ENCODE data around the gene ATOH1. TPM values are rescaled to one million over a fixed set of nuclear protein-coding genes. Genes with fewer than 3 reads are reported as not detected.

ATOH1 gene
- total RNA-seq (2021) (0.60 to 0.62 TPM (median 0.61 TPM) in 3 replicates), Bru-seq, nascent RNA (percentile 45 among the genes with signal in this experiment)
- long read RNA-seq, experiment 1, partial matches to known transcripts, result 0 of 2 reads
- long read RNA-seq, experiment 1, other reads (novel, unspliced or antisense), result 0 of 2 reads
- long read RNA-seq, experiment 2, result 0 reads
- long read RNA-seq, experiment 3, result 0 reads

GRCh38 chr4:93828332-93828994, at the start of gene ATOH1:
ATOH1 (plus strand) TSS chr4:93828753; CDS start chr4:93828927, 174 bp downstream.
- POLR2A ChIA-PET, result interaction anchor here (0.7 kb wide), 1 partner anchor 39 kb away, joined by 3 read pairs; no protein-coding TSS in a partner anchor
- Mint-ChIP-seq H3K4me3 (peak within 1 kb of the TSS; percentile 79), H3K9me3 (no peaks in the 10 kb centered on the region), H3K27ac (peak within 1 kb of the TSS; percentile 90), H3K36me3 (no peaks in the 10 kb centered on the region), H3K4me1 (peaks cover 49% of the 10 kb centered on the region), H3K27me3 (ENCODE audit: low read depth) (peaks cover 90% of the 10 kb centered on the region)
- CTCF ChIA-PET, result interaction anchor here (1.0 to 2.3 kb wide), 4 partner anchors 14 to 298 kb away, joined by 3 to 9 read pairs (median 4); no protein-coding TSS in a partner anchor
- peak; percentile 71 for ATAC-seq
- peak; percentile 89 for DNase-seq (ENCODE audit: low spot score)
- TF ChIP-seq ZNF232 (CRISPR knock-in tag; IDR thresholded peaks at IDR 0.05), result no peak
- TF ChIP-seq, protein P1, sequence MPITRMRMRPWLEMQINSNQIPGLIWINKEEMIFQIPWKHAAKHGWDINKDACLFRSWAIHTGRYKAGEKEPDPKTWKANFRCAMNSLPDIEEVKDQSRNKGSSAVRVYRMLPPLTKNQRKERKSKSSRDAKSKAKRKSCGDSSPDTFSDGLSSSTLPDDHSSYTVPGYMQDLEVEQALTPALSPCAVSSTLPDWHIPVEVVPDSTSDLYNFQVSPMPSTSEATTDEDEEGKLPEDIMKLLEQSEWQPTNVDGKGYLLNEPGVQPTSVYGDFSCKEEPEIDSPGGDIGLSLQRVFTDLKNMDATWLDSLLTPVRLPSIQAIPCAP (CRISPR knock-in tag; IDR thresholded peaks at IDR 0.05), result no peak
- TF ChIP-seq, protein P2, sequence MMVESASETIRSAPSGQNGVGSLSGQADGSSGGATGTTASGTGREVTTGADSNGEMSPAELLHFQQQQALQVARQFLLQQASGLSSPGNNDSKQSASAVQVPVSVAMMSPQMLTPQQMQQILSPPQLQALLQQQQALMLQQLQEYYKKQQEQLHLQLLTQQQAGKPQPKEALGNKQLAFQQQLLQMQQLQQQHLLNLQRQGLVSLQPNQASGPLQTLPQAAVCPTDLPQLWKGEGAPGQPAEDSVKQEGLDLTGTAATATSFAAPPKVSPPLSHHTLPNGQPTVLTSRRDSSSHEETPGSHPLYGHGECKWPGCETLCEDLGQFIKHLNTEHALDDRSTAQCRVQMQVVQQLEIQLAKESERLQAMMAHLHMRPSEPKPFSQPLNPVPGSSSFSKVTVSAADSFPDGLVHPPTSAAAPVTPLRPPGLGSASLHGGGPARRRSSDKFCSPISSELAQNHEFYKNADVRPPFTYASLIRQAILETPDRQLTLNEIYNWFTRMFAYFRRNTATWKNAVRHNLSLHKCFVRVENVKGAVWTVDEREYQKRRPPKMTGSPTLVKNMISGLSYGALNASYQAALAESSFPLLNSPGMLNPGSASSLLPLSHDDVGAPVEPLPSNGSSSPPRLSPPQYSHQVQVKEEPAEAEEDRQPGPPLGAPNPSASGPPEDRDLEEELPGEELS (CRISPR knock-in tag; IDR thresholded peaks at IDR 0.05), result peak; percentile 61; the same call in 1 of the 2 replicates
- TF ChIP-seq FOXP1 (CRISPR knock-in tag; IDR thresholded peaks at IDR 0.05; ENCODE audit: borderline replicate concordance), result no peak
- TF ChIP-seq KAT7 (CRISPR knock-in tag; IDR thresholded peaks at IDR 0.05; ENCODE audit: borderline replicate concordance), result no peak
- no peak for TF ChIP-seq ZNF671 (CRISPR knock-in tag; IDR thresholded peaks at IDR 0.05)
- TF ChIP-seq ETV6 (CRISPR knock-in tag; IDR thresholded peaks at IDR 0.05), result no peak; the same call in 1 of the 2 replicates
- TF ChIP-seq, protein P3, sequence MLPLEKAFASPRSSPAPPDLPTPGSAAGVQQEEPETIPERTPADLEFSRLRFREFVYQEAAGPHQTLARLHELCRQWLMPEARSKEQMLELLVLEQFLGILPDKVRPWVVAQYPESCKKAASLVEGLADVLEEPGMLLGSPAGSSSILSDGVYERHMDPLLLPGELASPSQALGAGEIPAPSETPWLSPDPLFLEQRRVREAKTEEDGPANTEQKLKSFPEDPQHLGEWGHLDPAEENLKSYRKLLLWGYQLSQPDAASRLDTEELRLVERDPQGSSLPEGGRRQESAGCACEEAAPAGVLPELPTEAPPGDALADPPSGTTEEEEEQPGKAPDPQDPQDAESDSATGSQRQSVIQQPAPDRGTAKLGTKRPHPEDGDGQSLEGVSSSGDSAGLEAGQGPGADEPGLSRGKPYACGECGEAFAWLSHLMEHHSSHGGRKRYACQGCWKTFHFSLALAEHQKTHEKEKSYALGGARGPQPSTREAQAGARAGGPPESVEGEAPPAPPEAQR (CRISPR knock-in tag; IDR thresholded peaks at IDR 0.05), result no peak
- TF ChIP-seq CBFB (CRISPR knock-in tag; IDR thresholded peaks at IDR 0.05; ENCODE audit: low read depth), result no peak
- no peak for TF ChIP-seq ZNF317 (CRISPR knock-in tag; IDR thresholded peaks at IDR 0.05; ENCODE audit: borderline replicate concordance, low read depth)
- TF ChIP-seq IRF2 (CRISPR knock-in tag; IDR thresholded peaks at IDR 0.05; ENCODE audit: borderline replicate concordance, low read depth), result no peak
- TF ChIP-seq TEAD4 (CRISPR knock-in tag; IDR thresholded peaks at IDR 0.05), result no peak
- no peak for TF ChIP-seq MLX (CRISPR knock-in tag; IDR thresholded peaks at IDR 0.05)
- no peak for TF ChIP-seq SMAD4 (CRISPR knock-in tag; IDR thresholded peaks at IDR 0.05)
- no peak for TF ChIP-seq USF2 (CRISPR knock-in tag; IDR thresholded peaks at IDR 0.05)
- no peak for TF ChIP-seq ATF3 (CRISPR knock-in tag; conservative IDR thresholded peaks at IDR 0.05)
- TF ChIP-seq OVOL2 (CRISPR knock-in tag; IDR thresholded peaks at IDR 0.05; ENCODE audit: borderline replicate concordance), result no peak
- TF ChIP-seq, protein P4, sequence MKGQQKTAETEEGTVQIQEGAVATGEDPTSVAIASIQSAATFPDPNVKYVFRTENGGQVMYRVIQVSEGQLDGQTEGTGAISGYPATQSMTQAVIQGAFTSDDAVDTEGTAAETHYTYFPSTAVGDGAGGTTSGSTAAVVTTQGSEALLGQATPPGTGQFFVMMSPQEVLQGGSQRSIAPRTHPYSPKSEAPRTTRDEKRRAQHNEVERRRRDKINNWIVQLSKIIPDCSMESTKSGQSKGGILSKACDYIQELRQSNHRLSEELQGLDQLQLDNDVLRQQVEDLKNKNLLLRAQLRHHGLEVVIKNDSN (CRISPR knock-in tag; IDR thresholded peaks at IDR 0.05), result 0 out of 2 replicates have a peak, but pooled peaks have one; percentile 33
- no peak for TF ChIP-seq NR3C1 (CRISPR knock-in tag; conservative IDR thresholded peaks at IDR 0.05; ENCODE audit: low read depth)
- TF ChIP-seq PRRX2 (CRISPR knock-in tag; IDR thresholded peaks at IDR 0.05), result no peak
- no peak for TF ChIP-seq ATF1 (CRISPR knock-in tag; IDR thresholded peaks at IDR 0.05)
- TF ChIP-seq, protein P5, sequence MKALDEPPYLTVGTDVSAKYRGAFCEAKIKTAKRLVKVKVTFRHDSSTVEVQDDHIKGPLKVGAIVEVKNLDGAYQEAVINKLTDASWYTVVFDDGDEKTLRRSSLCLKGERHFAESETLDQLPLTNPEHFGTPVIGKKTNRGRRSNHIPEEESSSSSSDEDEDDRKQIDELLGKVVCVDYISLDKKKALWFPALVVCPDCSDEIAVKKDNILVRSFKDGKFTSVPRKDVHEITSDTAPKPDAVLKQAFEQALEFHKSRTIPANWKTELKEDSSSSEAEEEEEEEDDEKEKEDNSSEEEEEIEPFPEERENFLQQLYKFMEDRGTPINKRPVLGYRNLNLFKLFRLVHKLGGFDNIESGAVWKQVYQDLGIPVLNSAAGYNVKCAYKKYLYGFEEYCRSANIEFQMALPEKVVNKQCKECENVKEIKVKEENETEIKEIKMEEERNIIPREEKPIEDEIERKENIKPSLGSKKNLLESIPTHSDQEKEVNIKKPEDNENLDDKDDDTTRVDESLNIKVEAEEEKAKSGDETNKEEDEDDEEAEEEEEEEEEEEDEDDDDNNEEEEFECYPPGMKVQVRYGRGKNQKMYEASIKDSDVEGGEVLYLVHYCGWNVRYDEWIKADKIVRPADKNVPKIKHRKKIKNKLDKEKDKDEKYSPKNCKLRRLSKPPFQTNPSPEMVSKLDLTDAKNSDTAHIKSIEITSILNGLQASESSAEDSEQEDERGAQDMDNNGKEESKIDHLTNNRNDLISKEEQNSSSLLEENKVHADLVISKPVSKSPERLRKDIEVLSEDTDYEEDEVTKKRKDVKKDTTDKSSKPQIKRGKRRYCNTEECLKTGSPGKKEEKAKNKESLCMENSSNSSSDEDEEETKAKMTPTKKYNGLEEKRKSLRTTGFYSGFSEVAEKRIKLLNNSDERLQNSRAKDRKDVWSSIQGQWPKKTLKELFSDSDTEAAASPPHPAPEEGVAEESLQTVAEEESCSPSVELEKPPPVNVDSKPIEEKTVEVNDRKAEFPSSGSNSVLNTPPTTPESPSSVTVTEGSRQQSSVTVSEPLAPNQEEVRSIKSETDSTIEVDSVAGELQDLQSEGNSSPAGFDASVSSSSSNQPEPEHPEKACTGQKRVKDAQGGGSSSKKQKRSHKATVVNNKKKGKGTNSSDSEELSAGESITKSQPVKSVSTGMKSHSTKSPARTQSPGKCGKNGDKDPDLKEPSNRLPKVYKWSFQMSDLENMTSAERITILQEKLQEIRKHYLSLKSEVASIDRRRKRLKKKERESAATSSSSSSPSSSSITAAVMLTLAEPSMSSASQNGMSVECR (CRISPR knock-in tag; IDR thresholded peaks at IDR 0.05; ENCODE audit: borderline replicate concordance), result no peak
- no peak for TF ChIP-seq GABPB1 (CRISPR knock-in tag; IDR thresholded peaks at IDR 0.05)
- TF ChIP-seq ZNF396 (CRISPR knock-in tag; IDR thresholded peaks at IDR 0.05; ENCODE audit: borderline replicate concordance), result no peak
